Amygdala (tissue), 56 donors: ENCODE results near the gene PGLYRP1.

Source experiments
- DNase-seq, 56 donors: peaks; one replicate each; lab custom pipeline; 2025; lab: John Stamatoyannopoulos, UW

Gene PGLYRP1

DNA sequence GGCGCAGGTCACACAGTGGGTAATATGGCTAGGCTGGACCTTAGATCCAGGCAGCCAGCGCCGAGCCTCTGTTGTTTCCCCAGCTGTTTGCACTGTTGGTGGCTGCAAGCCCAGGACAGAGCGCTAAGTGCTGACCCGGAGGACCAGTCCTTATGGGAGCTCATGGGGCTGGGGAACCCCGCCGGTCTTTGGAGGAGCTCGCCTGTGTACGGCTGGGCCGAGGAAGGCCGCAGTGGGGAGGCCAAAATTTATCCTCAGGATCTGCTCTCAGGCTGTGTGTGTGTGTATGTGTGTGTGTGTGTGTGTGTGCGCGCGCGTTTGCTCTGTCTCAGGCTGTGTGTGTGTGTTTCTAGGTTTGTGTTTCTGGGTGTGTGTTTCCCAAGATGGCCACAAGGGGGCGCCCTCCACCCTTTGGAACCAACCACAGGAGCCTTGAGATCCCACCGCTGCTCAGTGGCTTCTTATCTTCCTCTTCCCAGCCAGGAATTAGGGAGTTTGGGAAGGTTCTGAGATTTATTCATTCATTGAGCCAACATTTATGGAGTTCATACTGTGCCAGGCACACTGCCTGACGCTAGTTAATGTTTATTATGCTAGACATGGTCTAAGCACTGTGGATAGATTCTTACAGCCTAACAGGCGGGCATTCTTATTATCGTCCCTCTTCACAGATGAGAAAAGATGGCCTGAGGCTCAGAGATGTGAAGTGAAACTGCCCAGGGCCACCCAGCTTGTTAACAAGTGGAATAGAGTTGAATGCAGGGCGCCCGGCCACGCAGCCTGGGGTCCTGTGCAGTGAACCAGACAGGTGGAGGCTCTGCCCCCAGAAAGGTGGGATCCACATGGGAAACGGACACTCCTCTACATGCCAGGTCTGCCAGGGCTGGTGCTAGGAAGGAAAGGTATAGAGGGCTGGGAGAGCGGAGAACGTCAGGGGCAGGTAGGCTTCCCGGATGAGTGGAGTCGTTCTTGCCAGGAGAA, 13.0 kb downstream of the PGLYRP1 start:
- peak in 49 of 56 donors; percentile 22 to 89 (median 59) for DNase-seq

- no peak for DNase-seq
Observed at GRCh38 chr19:46006411-46006810, 16.4 kb downstream of the PGLYRP1 start.

- DNase-seq = no peak
Observed at GRCh38 chr19:46002678-46003275, 20.1 kb downstream of the PGLYRP1 start.

DNA sequence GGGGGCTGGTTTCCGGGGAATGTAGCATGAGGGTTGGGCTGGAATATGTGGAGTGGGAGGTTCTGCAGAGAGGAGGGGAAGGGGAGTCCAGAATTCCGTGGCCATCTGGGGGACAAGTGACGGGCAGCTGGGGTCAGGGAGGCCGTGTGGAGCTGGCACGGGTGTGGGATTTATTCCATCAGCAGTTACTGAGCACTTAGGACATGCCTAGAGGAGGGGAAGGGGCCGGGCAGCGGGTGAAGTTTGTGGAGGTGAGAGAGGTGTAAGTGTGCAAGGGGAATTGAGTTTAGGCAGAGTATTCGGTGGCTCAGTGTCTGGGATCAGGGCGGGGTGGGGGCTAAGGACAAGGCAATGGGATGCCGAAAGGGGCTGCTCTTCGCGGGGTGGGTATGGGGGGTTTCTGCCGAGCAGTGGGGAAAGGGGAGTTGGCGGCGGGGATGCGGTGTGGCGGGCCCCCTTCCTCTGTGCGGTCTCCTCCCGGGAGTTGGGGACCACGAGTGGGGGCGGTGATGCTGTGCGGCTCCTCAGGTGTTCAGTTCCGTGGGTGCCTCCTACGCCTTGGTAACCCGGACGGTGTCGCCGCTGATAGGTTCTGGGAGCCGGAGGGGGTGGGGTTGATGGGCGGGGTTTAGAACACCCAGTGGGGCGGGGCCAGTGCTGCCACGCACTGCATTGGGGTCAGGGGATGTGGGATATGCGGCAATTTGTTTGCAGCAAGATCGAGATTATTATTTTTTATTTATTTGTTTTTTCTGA, 22.2 kb downstream of the PGLYRP1 start:
- peak in 47 of 56 donors; percentile 12 to 81 (median 50) for DNase-seq

GRCh38 chr19:45999653-46000121, 23.2 kb downstream of the PGLYRP1 start:
- peak in 26 of 56 donors; percentile 8 to 87 (median 32) for DNase-seq

DNA sequence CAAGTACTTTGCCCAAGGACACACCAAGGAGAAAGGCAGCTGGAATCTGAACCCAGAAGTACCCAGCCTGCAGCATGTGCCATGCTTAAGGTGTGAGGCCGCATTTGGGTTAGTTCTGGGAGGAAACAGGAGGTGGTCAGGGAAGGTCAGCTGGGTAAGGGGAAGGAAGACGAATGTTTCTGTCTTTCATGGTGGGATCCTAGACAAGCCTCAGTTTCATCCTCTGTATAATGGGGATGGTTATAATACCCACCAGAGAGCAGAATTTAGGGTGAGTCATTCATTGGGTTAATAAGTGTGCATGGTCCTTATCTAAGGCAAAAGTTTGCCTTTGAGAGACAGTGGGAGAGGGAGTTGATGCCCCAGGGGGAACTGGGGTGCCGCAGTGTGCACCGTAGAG, 24.0 kb downstream of the PGLYRP1 start:
- no peak for DNase-seq

GRCh38 chr19:45996933-45997332, 25.9 kb downstream of the PGLYRP1 start:
- DNase-seq = no peak

- peak in 1 of 56 donors; percentile 8 for DNase-seq
Observed at GRCh38 chr19:45995715-45996385, 27.0 kb downstream of the PGLYRP1 start.

DNA sequence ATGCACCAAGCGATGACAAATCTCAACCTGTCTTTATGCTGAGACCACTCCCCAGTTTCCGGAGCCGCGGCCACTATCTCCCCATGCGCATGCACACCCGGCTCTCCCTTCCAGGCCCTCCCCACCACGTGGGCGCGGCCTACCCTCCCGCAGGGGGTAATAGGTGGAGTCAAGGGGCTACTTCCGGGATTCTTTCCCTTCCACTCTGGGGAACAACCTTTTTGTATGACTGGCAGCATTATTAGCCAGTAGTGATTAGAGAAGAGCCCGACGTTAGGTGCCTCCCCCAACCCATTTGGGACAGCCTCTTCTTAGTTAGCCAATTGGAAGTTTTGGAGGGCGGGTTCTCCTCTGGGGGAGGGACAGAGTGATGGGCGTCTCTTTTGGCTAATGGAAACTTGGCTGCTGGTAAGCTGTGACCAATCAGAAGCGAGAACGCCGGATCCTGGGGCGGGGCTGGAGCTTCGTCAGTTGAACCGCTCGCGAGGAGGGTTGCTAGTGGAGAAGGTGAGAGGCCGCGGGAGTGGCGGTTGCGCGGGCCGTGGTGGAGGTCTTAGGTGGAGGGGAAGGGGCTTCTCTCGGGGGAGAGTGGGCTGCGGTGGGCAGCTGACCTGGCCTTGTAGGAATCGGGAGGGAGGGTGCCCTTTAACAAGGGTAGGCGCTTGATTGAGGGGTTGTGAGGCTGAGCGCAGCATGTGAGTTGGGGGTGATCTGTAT, 27.7 kb downstream of the PGLYRP1 start, which contains the start of gene CCDC61:
Gene CCDC61 (plus strand): TSS at position 470 of the 717 bp plus-strand sequence. CDS start 7,552 bp downstream, outside the sequence.
- peak; percentile 82 to 100 (median 97) for DNase-seq

DNA sequence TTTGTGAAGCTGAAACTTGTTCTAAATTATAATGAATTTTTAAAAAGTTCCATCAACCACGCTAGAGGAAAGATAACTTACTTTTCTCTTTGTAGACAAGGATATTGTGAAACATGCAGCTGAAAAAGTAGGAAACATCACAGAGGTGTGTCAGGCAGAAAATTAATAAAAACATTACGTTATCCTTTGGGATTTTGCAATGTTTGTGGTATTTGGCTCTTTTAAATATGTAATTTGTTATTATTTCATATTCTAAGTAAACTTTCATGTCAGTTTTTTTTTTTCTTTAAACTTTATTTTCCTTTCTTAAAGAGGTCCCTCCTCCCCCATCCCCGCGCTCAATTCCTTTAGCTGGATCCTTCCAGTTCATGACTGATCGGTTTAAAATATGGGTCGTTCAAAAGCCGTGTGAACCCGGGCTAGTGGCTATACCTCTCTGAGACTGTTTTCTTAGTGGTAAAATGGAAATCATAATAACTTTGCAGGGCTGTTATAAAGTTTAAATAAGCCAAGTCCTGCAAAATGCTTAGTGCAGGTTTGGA, 28.3 kb downstream of the PGLYRP1 start:
- DNase-seq = no peak

DNA sequence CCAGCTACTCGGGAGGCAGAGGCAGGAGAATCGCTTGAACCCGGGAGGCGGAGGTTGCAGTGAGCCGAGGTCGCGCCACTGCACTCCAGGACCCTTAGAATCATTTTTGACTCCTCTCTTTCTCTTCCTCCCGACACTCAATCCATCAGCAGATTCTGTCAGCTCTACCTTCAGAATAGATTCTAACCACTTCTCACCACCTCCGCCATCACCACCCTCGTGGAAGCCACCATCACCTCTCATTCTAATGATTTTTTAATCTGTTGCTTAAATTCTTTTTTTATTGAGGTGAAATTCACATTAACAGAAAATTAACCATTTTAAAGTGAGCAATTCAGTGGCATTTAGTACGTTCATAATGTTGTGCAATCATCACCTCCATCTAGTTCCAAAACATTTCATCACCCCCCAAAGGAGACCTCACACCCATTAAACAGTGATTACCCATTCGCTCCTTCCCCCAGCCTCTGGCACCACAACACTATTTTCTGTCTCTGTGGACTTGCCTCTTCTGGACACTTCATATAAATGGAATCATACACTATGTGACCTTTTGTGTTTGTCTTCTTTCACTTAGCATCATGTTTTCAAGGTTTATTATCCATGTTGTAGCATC, 32.6 kb downstream of the PGLYRP1 start:
- DNase-seq = no peak

DNA sequence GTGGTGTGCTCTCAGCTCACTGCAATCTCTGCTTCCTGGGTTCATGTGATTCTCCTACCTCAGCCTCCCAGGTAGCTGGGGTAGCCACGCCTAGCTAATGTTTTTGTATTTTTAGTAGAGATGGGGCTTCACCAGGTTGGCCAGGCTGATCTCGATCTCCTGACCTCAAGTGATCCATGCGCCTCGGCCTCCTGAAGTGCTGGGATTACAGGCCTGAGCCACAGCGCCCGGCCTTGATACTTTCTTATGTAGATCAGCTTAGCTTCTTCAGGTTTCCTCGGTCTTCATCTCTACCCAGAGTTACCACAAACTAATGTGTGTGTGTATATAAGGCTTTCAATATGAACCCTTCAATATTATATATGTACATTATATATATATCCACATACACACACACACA, 37.5 kb downstream of the PGLYRP1 start:
- no peak for DNase-seq

GRCh38 chr19:45981350-45981749, 41.5 kb downstream of the PGLYRP1 start:
- peak in 12 of 56 donors; percentile 12 to 39 (median 24) for DNase-seq

DNA sequence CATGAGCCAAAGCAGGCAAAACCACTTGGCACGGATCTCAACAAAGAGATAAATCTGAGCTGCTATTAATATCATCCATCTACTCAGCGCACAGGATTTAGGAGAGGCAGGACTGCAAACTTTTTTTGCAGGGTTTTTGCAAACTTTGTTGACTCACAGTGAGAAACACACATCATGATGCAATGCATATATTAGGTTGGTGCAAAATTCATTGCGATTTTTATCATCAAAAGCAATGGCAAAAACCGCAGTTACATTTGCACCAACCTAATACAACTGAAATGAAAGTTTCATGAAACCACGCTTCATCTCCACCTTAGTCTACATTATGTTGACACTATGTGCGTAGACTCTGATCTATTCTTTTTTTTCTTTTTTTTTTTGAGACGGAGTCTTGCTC, 44.7 kb downstream of the PGLYRP1 start:
- no peak for DNase-seq

DNA sequence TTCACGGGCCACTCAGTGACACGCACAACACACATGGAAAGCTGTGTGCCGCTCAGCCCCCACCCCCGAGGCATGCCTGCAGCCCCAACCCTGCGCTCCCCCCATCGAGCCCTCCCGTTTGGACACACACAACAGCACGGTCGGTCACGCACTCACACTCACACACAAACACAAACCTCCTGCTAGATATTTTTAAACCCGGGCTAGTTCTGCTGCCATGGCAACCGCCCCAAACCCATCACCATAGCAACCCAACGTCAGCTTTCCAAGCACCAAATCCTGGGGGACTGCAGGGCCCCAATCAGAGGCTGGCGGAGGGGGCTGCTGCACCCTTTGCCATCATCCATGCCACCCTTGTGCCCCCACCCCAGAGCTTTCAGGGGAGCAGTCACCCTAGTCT, 46.7 kb downstream of the PGLYRP1 start:
- DNase-seq = peak in 38 of 56 donors; percentile 13 to 81 (median 50)

DNA sequence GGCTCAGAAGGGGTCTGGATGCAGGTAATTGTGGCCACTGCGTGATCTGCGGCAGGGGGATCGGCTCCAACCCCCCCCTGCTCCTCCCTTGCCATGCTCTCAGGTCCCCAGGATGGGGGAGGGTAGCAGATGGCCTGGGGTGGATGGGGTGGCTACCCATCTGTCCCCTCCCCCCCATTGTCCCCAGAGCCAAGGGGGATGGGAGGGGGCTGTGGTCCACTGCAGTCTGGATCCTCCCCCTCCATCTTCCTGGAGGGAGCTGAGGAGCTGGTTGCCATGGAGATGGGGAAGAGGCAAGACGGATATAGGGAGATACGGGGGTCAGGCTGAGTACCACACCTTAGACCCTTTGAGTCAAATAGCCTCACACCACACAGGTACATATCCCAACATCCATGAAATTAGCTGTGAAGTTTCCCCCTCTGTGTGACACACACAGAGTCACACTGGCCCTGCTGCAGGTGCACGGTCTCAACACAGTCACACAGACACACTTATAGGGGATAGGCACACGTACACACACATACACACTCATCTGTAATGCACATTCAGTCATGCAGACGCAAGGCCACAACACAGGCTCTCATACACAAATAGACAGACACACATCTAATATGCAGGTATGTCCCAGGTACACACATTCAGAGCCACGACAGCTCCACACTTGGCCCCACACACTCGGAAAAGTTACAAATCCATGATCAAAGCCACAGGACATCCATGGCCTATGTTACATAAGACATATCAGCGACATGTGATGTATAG, 47.4 kb downstream of the PGLYRP1 start:
- peak in 2 of 56 donors; percentile 8 to 16 for DNase-seq

GRCh38 chr19:45973553-45974338, 49.1 kb downstream of the PGLYRP1 start, which contains the start of gene NOVA2:
Gene NOVA2, minus strand, starts transcription at chr19:45973865. Its CDS starts 514 bp downstream, at chr19:45973351.
- peak in 54 of 56 donors; percentile 27 to 93 (median 80) for DNase-seq
